D721Med (cell line): ENCODE results near the gene CTPS1.

ENCODE experiments used
- DNase-seq: peaks from one replicate; pipeline ENCODE4 v3.0.0; 2011; ENCODE audit warnings: low spot score; ENCODE audit not compliant: insufficient read length
- FAIRE-seq: peaks from 2 replicates; lab custom pipeline; 2011; peaks lifted over from hg19 to GRCh38; lab: Jason Lieb, UNC
- CTCF ChIP-seq: IDR thresholded peaks from 2 replicates; pipeline ENCODE4 v1.5.1; 2012; ENCODE audit warnings: mild to moderate bottlenecking, control low read depth; ENCODE audit not compliant: insufficient read depth; ENCODE audit errors: missing control alignments

Gene CTPS1

GRCh38 chr1:41006942-41007865 is 27.7 kb downstream of the CTPS1 start:
- FAIRE-seq (no peak), DNase-seq (no peak)
- TF ChIP-seq CTCF = no peak

GRCh38 chr1:41009466-41009865 is 30.0 kb downstream of the CTPS1 start:
- no peak for TF ChIP-seq CTCF
- FAIRE-seq = no peak
- no peak for DNase-seq

DNA sequence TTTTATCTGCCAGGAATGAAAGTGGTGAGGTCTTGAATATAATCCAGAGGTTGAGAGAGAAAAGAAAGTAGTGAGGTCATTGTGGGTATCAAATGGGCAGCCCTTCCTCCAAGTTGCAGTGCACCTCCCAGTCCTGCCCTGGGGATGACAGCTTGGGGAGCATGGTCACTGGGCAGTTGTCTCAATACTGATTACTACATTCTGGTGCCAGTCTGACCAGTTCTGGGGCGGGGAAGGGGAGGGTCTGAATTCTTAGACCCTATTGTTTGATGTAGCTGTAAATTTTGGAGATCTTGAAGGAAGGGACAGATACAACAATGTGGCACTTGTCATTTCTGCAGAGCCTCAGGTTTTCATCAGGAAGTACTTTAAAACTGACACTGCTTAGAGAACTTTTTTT is 30.8 kb downstream of the CTPS1 start:
- FAIRE-seq (no peak), DNase-seq (no peak)
- no peak for TF ChIP-seq CTCF

GRCh38 chr1:41013024-41013423 is 33.5 kb downstream of the CTPS1 start:
- DNase-seq (no peak), FAIRE-seq (no peak)
- TF ChIP-seq CTCF = no peak

GRCh38 chr1:41013796-41014195 is 34.3 kb downstream of the CTPS1 start:
- TF ChIP-seq CTCF = no peak
- FAIRE-seq (no peak), DNase-seq (no peak)

DNA sequence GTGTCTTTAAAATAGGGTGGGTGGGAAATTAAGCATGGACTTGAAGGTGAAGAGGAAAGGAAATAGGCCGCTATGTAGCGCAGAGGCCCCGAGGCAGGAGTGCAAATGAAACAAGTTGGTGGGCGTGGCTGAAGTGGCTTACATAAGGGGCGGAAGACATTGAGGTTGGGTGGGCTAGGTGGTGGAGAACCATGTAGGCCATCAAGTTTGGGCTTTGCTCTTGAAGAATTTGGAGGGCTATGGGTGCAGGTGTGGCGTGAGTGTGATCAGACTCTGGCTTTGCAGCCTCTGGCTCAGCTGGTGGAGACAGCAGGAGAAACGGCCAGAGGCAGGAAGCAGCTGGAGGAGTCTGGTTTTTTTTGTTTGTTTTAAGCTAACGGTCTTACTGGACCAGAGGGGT is 35.4 kb downstream of the CTPS1 start:
- FAIRE-seq = no peak
- TF ChIP-seq CTCF = no peak
- no peak for DNase-seq

DNA sequence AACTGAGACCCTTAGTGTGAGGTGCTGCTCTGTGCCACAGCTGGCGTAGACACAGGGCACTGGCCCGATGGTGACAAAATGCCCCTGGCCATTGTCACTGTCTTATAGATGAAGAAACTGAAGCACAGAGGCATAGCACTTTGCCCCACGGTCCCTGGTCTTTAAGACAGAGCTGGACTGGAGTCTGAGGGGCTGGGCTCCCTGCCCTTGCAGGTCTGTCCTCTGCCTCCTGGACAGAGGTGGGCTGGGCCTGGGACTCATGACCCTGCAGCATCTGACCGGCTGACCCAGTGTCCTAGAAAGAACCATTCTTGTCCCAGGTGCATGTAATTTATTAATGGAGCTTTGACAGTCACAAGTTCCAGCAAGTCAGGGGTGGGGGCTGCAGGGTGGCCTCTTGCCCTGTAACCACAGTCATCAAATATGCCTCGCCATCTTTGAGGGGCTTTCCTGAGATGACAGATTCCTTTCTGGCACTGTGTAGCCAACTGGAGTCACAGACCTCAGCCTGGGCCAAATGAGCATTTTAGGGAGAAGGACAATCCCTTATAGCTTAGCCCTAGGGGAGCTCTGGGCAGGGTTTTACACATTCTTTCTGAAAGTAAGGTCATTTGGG is 35.9 kb downstream of the CTPS1 start:
- FAIRE-seq = no peak
- no peak for DNase-seq
- no peak for TF ChIP-seq CTCF
